Upper lobe of right lung (tissue), 1 donor: ENCODE results near the gene CCM2. TPM values are rescaled to one million over a fixed set of nuclear protein-coding genes. Genes with fewer than 3 reads are reported as not detected.

Experiments used
- ATAC-seq: fragments of 200-7000 bp; cut with Tn5 transposase; one replicate; pipeline ENCODE4 v1.9.1; 2020; ENCODE audit warnings: mild to moderate bottlenecking, moderate library complexity
- DNase-seq: peaks from one replicate; pipeline ENCODE4 v3.0.0-alpha.2; 2020
- H3K27ac ChIP-seq: fragments of 200-600 bp; one replicate; pipeline ENCODE4 v1.8.0; 2022
- H3K27me3 ChIP-seq: fragments of 200-600 bp; one replicate; pipeline ENCODE4 v1.8.0; 2022; ENCODE audit warnings: mild to moderate bottlenecking
- H3K36me3 ChIP-seq: fragments of 200-600 bp; one replicate; pipeline ENCODE4 v1.8.0; 2022
- H3K4me1 ChIP-seq: fragments of 200-600 bp; one replicate; pipeline ENCODE4 v1.8.0; 2022
- H3K4me3 ChIP-seq: fragments of 200-600 bp; one replicate; pipeline ENCODE4 v1.8.0; 2022; ENCODE audit warnings: mild to moderate bottlenecking
- H3K9me3 ChIP-seq: fragments of 200-600 bp; one replicate; pipeline ENCODE4 v1.8.0; 2022
- CTCF ChIP-seq: fragments of 200-600 bp; IDR thresholded peaks from one replicate; pipeline ENCODE4 v1.8.0; 2022; ENCODE audit warnings: antibody characterized with exemption
- intact Hi-C: fragments of 100-400 bp; cut with DNase I; formaldehyde crosslinking; loops from one replicate; pipeline ENCODE4 v1.11.0; 2022
- total RNA-seq: library from RNA; stranded (reverse); fragmentation: NEBNext Ultra II Directional; extraction: Animal tissue kit (Norgen Biotek cat#: 25700); gene quantifications from one replicate; pipeline ENCODE4 v1.2.1, GENCODE V29; 2021
- donor health status: DM: no; HTN: yes; CAD: no; lungs with severe emphysema.

Gene CCM2
- total RNA-seq, 1 donor from 2014 or later: 40.2 TPM

GRCh38 chr7:45073786-45074527, 74.0 kb downstream of the CCM2 start:
- peaks cover 83% of the 10 kb centered on the region for H3K36me3 ChIP-seq
- no peak for DNase-seq

GRCh38 chr7:45074528-45075354, 74.7 kb downstream of the CCM2 start:
- Histone ChIP-seq H3K4me1 (no peaks in the 10 kb centered on the region), H3K9me3 (no peaks in the 10 kb centered on the region), H3K27ac (no peak overlapping the region), H3K4me3 (no peak overlapping the region), H3K27me3 (no peaks in the 10 kb centered on the region), H3K36me3 (peaks cover 75% of the 10 kb centered on the region)
- intact Hi-C loops: no loop called here
- no peak for DNase-seq
- ATAC-seq: no peak
- no peak for TF ChIP-seq CTCF

More at GRCh38 chr7:45073786-45074527, 74.0 kb downstream of the CCM2 start:
- Histone ChIP-seq H3K4me1 (no peaks in the 10 kb centered on the region), H3K4me3 (no peak overlapping the region), H3K9me3 (no peaks in the 10 kb centered on the region), H3K27me3 (no peaks in the 10 kb centered on the region), H3K27ac (no peak overlapping the region)
- intact Hi-C loops: no loop called here
- no peak for TF ChIP-seq CTCF
- ATAC-seq: no peak

- no peak for ATAC-seq
- Histone ChIP-seq H3K4me1 (no peaks in the 10 kb centered on the region), H3K36me3 (peaks cover 70% of the 10 kb centered on the region), H3K27me3 (no peaks in the 10 kb centered on the region), H3K9me3 (no peaks in the 10 kb centered on the region), H3K27ac (no peak overlapping the region), H3K4me3 (no peak overlapping the region)
- intact Hi-C loops: no loop called here
- no peak for DNase-seq
- TF ChIP-seq CTCF: no peak
Observed at GRCh38 chr7:45075355-45075644, 75.3 kb downstream of the CCM2 start.

- ATAC-seq: no peak
- H3K4me3 ChIP-seq: no peak overlapping the region
- DNase-seq: no peak
- no peaks in the 10 kb centered on the region for H3K9me3 ChIP-seq
- H3K27me3 ChIP-seq: no peaks in the 10 kb centered on the region
- peaks cover 61% of the 10 kb centered on the region for H3K36me3 ChIP-seq
- intact Hi-C loops: no loop called here
- no peaks in the 10 kb centered on the region for H3K4me1 ChIP-seq
- H3K27ac ChIP-seq: no peak overlapping the region
- TF ChIP-seq CTCF: no peak
Observed at GRCh38 chr7:45075871-45076796, 76.1 kb downstream of the CCM2 start.

GRCh38 chr7:45076946-45077345, 76.9 kb downstream of the CCM2 start:
- H3K9me3 ChIP-seq: no peaks in the 10 kb centered on the region
- no peaks in the 10 kb centered on the region for H3K27me3 ChIP-seq
- intact Hi-C loops: no loop called here
- ATAC-seq (no peak), DNase-seq (no peak)
- H3K4me1 ChIP-seq: no peaks in the 10 kb centered on the region
- no peak overlapping the region for H3K27ac ChIP-seq
- no peak for TF ChIP-seq CTCF
- no peak overlapping the region for H3K4me3 ChIP-seq
- peaks cover 53% of the 10 kb centered on the region for H3K36me3 ChIP-seq
